ENCODE measurements around the gene PALM3.
"Not testable (repeated sequence)": the region's sequence is repeated elsewhere in the genome, so short reads cannot be mapped to it uniquely, and the experiment has no call there.

PALM3 gene

GRCh38 chr19:14022469-14022868 is 39.4 kb downstream of the PALM3 start:
- no peak overlapping the region for H3K27ac Mint-ChIP-seq

DNA sequence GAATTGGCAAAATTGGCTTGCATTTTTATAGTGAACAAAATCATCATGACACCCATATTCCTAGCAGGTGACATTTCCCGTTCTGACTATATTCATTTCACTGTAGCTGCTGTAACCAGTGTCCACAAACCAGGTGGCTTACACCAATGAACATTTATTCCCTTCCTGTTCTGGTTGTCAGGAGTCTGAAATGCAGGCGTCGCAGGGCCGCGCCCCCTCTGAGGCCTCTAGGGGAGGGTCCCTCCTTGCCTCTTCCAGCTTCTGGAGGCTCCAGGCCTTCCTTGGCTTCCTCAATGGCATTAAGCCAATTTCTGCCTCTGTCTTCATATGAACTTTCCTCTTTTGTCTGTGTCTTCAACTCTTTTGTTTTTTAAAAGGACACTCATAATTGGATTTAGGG is 40.4 kb downstream of the PALM3 start:
- Mint-ChIP-seq H3K9me3 (no peaks in the 10 kb centered on the region), H3K36me3 (no peaks in the 10 kb centered on the region), H3K27me3 (no peaks in the 10 kb centered on the region), H3K4me1 (peaks cover 18 to 34% of the 10 kb centered on the region in 2 donors), H3K27ac (no peak overlapping the region), H3K4me3 (no peak overlapping the region)
- DNase-seq (no peak), ATAC-seq (replicated peaks) (no peak)

More at GRCh38 chr19:14022469-14022868, 39.4 kb downstream of the PALM3 start:
- DNase-seq = no peak
- no peaks in the 10 kb centered on the region for H3K27me3 Mint-ChIP-seq
- no peak overlapping the region for H3K4me3 Mint-ChIP-seq
- H3K4me1 Mint-ChIP-seq = peaks cover 18 to 34% of the 10 kb centered on the region in 2 donors
- no peaks in the 10 kb centered on the region for H3K36me3 Mint-ChIP-seq
- no peaks in the 10 kb centered on the region for H3K9me3 Mint-ChIP-seq
- ATAC-seq (replicated peaks) = no peak

DNA sequence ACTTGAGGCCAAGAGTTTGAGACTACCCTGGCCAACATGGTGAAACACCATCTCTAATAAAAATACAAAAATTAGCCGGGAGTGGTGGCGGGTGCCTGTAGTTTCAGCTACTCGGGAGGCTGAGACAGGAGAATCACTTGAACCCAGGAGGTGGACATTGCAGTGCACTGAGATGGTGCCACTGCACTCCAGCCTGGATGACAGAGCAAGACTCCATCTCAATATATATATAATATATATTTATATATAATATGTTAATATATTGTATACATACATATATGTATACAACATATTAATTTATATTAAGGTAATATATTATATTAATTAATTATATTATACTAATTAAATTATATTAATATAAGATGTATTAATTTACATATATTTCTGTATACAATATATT is 42.1 kb downstream of the PALM3 start:
- not testable (repeated sequence) for ATAC-seq (replicated peaks); DNase-seq; H3K4me3 Mint-ChIP-seq; H3K9me3 Mint-ChIP-seq; H3K27ac Mint-ChIP-seq; H3K27me3 Mint-ChIP-seq; H3K36me3 Mint-ChIP-seq
- H3K4me1 Mint-ChIP-seq = peaks cover 21 to 41% of the 10 kb centered on the region in 2 donors

- peak overlapping the region; percentile 57 to 68 for H3K4me3 Mint-ChIP-seq
- no peaks in the 10 kb centered on the region for H3K9me3 Mint-ChIP-seq
- no peak for DNase-seq
- peaks cover 23 to 46% of the 10 kb centered on the region in 2 donors for H3K4me1 Mint-ChIP-seq
- no peaks in the 10 kb centered on the region for H3K36me3 Mint-ChIP-seq
- no peaks in the 10 kb centered on the region for H3K27me3 Mint-ChIP-seq
- ATAC-seq (replicated peaks) = peak; percentile 40 to 51
- H3K27ac Mint-ChIP-seq = peak overlapping the region; percentile 10
These were observed 42.8 kb downstream of the PALM3 start for GRCh38 chr19:14019100-14019499.

DNA sequence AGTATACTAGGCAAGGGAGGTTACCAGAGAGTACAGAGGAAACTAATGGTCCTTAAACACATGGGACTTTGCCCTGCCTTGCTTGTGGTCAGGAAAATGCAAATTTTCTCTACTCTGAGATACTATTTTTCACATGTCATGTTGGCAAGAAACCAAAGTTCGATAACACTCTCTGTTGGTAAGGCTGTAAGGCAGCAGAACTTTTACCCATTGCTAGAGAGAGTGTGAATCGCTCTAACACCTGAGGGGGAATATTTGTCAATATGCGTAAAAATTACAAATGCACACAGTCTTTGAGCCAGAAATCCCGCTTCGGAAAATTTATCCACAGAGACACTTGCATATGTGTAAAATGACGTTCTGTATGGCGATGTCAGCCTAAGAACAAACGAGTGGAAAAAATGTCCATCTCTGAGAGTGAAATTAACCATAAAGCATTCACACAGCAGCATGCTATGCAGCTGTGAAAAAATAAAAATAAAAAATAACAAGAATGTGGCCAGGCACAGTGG is 46.3 kb downstream of the PALM3 start:
- peak; percentile 92 to 94 for ATAC-seq (replicated peaks)
- DNase-seq = no peak
- H3K27me3 Mint-ChIP-seq = no peaks in the 10 kb centered on the region
- H3K9me3 Mint-ChIP-seq = no peaks in the 10 kb centered on the region
- no peaks in the 10 kb centered on the region for H3K36me3 Mint-ChIP-seq
- H3K4me3 Mint-ChIP-seq = peak overlapping the region in 1 of 2 donors; percentile 14
- H3K27ac Mint-ChIP-seq = peak overlapping the region; percentile 34
- peaks cover 15 to 32% of the 10 kb centered on the region in 2 donors for H3K4me1 Mint-ChIP-seq

DNA sequence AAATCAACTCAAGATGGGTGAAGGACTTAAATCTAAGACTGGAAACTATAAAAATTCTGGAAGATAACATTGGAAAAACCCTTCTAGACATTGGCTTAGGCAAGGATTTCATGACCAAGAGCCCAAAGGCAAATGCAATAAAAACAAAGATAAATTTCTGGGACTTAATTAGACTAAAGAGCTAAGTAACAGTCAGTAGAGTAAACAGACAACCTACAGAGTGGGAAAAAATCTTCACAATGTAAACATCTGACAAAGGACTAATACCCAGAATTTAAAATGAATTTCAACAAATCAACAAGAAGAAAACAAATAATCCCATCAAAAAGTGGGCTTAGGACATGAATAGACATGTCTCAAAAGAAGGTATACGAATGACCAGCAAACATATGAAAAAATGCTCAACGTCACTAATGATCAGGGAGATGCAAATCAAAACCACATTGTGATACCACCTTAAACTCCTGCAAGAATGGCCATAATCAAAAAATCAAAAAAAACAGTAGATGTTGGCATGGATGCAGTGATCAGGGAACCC is 49.4 kb downstream of the PALM3 start:
- no peaks in the 10 kb centered on the region for H3K27me3 Mint-ChIP-seq
- no peaks in the 10 kb centered on the region for H3K9me3 Mint-ChIP-seq
- H3K27ac Mint-ChIP-seq = no peak overlapping the region
- DNase-seq (no peak), ATAC-seq (replicated peaks) (no peak)
- H3K4me3 Mint-ChIP-seq = no peak overlapping the region
- peaks cover 10 to 19% of the 10 kb centered on the region in 2 donors for H3K4me1 Mint-ChIP-seq
- no peaks in the 10 kb centered on the region for H3K36me3 Mint-ChIP-seq

GRCh38 chr19:14006766-14007562 is 54.9 kb downstream of the PALM3 start:
- H3K27me3 Mint-ChIP-seq = no peaks in the 10 kb centered on the region
- H3K36me3 Mint-ChIP-seq = peaks cover 0 to 3% of the 10 kb centered on the region in 2 donors
- ATAC-seq (replicated peaks) = peak; percentile 26 to 35
- H3K4me1 Mint-ChIP-seq = peaks cover 32 to 45% of the 10 kb centered on the region in 2 donors
- H3K27ac Mint-ChIP-seq = peak overlapping the region; percentile 99
- no peaks in the 10 kb centered on the region for H3K9me3 Mint-ChIP-seq
- DNase-seq = no peak
- peak overlapping the region; percentile 88 to 89 for H3K4me3 Mint-ChIP-seq

GRCh38 chr19:14006085-14006765 is 55.7 kb downstream of the PALM3 start, which contains the start of gene RFX1:
Gene RFX1, minus strand, starts transcription at chr19:14006320. Its CDS starts 12,477 bp downstream, at chr19:13993843.
- peak within 1 kb of the TSS; percentile 88 to 89 for H3K4me3 Mint-ChIP-seq
- H3K4me1 Mint-ChIP-seq = peaks cover 33 to 50% of the 10 kb centered on the region in 2 donors
- peak; percentile 83 to 84 for ATAC-seq (replicated peaks)
- peak; percentile 99 for DNase-seq
- H3K9me3 Mint-ChIP-seq = no peaks in the 10 kb centered on the region
- peak within 1 kb of the TSS; percentile 99 for H3K27ac Mint-ChIP-seq
- peaks cover 0 to 3% of the 10 kb centered on the region in 2 donors for H3K36me3 Mint-ChIP-seq
- H3K27me3 Mint-ChIP-seq = no peaks in the 10 kb centered on the region

- no peaks in the 10 kb centered on the region for H3K27me3 Mint-ChIP-seq
- peaks cover 38 to 57% of the 10 kb centered on the region in 2 donors for H3K4me1 Mint-ChIP-seq
- peak; percentile 76 for DNase-seq
- ATAC-seq (replicated peaks) = peak; percentile 44 to 59
- no peaks in the 10 kb centered on the region for H3K9me3 Mint-ChIP-seq
- H3K27ac Mint-ChIP-seq = peak overlapping the region; percentile 92
- H3K36me3 Mint-ChIP-seq = peaks cover 3 to 4% of the 10 kb centered on the region in 2 donors
- H3K4me3 Mint-ChIP-seq = peak overlapping the region; percentile 88 to 89
These were observed 56.4 kb downstream of the PALM3 start for GRCh38 chr19:14005349-14006084.

DNA sequence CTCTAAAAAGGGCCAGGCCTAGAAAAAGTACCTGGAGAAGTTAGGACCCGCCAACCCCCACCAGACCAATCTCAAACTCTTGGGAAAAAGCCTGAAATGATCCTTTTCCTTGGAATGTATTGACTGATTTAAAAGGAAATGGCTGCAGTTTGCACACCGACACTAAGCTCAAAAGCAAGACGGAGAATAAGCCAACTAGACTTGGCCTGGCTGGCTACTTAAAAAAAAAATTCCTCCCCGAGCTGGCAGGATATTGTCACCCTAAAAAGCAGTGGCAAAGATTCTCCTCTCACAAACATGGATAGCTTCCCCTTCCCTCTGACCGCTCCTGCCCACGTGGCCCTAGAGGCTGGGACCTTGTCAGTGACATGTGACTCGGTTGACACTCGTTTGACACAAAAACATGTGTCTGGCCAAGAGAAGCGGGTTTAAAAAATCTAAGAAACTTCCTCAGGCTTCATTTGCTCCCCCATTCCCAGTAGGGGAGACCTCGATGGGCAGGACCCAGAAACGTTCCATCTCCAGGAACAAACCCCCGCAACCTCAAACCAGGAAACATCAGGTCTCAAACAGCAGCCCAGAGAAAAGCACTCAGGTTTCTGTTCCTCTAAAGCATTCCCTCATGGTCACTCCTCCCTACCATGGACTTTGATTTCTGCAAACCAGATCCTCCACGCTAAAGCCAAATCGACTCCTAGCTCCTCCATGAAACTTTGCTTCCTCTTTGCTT is 57.1 kb downstream of the PALM3 start:
- H3K27me3 Mint-ChIP-seq = no peaks in the 10 kb centered on the region
- ATAC-seq (replicated peaks) = no peak
- H3K27ac Mint-ChIP-seq = peak overlapping the region; percentile 92
- peaks cover 3 to 6% of the 10 kb centered on the region in 2 donors for H3K36me3 Mint-ChIP-seq
- H3K4me1 Mint-ChIP-seq = peaks cover 40 to 61% of the 10 kb centered on the region in 2 donors
- H3K4me3 Mint-ChIP-seq = peak overlapping the region; percentile 80 to 89
- no peaks in the 10 kb centered on the region for H3K9me3 Mint-ChIP-seq
- peak; percentile 20 for DNase-seq
